ENCODE measurements around the gene DHX32.
"Not testable (repeated sequence)": the region's sequence is repeated elsewhere in the genome, so short reads cannot be mapped to it uniquely, and the experiment has no call there.

DHX32 gene, protein sequence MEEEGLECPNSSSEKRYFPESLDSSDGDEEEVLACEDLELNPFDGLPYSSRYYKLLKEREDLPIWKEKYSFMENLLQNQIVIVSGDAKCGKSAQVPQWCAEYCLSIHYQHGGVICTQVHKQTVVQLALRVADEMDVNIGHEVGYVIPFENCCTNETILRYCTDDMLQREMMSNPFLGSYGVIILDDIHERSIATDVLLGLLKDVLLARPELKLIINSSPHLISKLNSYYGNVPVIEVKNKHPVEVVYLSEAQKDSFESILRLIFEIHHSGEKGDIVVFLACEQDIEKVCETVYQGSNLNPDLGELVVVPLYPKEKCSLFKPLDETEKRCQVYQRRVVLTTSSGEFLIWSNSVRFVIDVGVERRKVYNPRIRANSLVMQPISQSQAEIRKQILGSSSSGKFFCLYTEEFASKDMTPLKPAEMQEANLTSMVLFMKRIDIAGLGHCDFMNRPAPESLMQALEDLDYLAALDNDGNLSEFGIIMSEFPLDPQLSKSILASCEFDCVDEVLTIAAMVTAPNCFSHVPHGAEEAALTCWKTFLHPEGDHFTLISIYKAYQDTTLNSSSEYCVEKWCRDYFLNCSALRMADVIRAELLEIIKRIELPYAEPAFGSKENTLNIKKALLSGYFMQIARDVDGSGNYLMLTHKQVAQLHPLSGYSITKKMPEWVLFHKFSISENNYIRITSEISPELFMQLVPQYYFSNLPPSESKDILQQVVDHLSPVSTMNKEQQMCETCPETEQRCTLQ

GRCh38 chr10:125881192-125881591, at the start of gene DHX32:
Gene DHX32, minus strand, starts transcription at chr10:125881292. Its CDS starts 468 bp downstream, at chr10:125880824.
- no peak for DNase-seq

DNA sequence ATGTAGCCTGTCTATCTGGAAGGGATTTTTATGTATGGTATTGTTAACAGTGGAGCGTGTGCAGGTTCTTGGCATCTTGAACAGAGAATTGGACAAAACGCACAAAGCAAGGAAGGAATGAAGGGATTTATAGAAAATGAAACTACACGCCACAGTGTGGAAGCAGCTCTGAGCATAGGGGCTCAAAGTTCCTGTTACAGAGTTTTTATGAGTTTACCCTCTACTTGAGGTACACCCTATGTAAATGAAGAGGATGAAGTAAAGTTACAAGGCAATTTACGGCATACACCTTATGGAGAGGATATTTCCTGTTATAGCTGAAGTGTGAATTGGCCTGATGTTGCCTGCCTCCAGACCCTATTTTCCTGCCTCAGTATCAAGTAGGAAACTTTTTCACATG, 48.5 kb upstream of the DHX32 start:
- no peak for DNase-seq

DNA sequence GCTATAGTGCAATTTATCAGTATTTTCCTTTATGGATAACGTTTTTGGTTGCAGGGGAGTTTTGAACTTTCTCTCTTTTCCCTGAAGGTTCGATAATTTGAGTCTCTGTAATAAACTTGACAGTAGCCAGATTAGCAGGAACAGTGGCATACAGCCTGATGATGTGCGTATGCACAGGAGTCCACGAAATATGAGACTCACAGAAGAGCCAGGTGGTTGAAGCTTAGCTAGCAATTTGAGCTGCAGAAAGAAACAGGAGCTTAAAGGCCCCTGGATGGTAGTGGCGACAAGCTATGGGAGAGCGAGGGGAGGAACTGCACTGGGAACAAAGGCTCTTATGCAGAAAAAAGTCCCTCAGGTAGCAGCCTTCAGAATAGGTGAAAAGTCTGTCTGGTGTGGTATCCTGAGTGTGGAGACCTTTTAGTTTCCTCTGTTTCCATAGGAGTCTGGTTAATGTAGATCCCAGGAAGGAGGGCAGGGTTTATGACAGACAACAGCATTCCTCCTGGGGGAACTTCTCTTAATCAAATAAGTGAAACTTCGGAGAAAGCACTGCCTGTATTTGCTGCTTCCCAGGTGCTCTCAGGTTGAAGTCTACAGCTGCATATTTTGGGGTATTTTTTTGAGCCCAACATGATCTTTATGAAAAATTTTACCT, 48.0 kb upstream of the DHX32 start:
- peak; percentile 1 for DNase-seq

GRCh38 chr10:125927265-125927664, 46.2 kb upstream of the DHX32 start:
- DNase-seq: not testable (repeated sequence)

- DNase-seq: no peak
Observed at GRCh38 chr10:125926247-125926646, 45.2 kb upstream of the DHX32 start.

DNA sequence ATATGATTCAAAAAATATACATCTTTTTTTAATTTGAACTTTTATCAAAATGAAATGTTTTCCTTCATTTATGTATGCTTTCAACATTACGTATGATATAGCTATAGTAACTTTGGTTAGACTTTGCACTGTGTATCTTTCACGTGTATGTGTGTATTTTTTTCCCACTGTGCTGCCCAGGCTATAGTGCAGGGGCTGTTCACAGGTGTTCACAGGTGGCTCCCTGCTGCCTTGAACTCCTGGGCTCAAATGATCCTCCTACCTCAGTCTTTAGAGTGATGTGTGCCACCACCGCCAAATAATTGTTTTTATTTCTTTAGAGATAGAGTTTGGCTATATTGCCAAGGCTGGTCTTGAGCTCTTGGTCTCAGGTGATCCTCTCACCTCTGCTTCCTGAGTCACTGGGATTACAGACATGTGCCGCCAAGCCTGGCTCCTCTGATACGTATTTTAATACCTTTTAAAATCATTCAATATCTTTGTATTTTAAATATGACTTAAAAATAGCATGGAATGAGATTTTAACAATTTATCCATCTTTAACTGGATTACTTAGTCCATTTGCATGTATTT, 44.3 kb upstream of the DHX32 start:
- no peak for DNase-seq

DNA sequence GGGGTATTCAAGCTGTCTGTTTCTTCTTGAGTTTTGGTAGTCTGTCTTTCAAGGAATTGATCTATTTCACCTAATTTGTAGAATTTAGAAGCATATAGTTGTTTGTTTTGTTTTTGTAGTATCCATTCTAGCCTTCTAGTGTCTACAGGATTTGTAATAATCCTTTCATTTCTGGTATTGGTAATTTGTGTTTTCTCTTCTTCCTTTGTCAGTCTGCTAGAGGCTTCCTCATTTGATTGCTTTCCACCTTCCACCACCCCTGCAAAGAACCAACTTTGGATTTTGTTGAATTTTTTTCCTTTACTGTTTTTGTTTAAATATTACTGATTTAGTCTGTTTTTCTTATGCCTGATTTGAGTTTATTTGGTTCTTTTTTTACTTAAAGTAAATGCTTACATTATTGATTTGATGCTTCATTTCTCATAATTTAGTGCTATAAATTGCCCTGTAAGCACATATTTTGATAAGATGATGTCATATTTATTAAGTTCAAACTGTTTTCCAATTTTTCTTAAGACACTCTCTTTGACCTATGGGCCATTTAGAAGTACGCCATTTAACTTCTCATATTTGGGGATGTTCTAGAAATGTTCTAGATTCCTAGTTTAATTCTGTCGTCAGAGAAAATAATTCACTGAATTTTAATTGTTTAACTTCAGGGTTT, 40.7 kb upstream of the DHX32 start:
- not testable (repeated sequence) for DNase-seq

- not testable (repeated sequence) for DNase-seq
Observed at GRCh38 chr10:125917704-125918361, 36.7 kb upstream of the DHX32 start.

DNA sequence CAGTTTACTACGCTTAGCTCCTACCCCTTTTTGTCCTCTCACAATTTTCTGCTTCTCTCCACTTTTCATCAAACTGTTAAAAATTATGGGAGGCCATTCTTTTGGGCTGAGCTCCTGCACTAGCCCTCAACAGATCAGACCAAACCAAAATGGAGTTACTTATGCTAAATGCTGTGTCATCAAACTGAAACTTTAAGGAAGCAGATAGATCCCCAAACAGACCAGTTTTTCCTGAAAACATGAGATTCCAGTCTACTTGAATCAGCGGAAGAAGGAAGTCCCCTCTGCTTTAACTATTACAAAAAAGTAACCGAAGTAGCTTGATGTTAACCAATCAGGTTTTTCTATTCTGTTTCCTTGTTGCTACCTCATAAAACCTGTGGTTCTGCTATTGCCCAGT, 35.9 kb upstream of the DHX32 start:
- DNase-seq: no peak

DNA sequence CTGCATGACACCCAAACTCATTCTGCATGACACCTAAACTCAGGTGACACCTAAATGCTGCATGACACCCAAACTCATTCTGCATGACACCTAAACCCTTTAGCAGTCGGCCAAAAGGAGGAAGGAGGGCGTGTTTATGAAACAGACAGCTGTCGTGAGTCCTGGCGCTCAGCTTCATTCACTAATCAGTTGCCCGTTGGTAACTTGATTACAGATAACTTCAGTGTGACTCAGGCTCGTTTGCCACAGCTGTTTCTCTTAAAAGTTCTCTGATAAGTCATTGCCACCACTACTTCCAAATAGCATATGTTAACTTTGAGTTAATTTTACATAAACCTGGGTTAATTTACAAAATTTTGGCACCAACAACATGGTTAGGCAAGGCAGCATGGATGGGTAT, 32.2 kb upstream of the DHX32 start:
- not testable (repeated sequence) for DNase-seq

DNA sequence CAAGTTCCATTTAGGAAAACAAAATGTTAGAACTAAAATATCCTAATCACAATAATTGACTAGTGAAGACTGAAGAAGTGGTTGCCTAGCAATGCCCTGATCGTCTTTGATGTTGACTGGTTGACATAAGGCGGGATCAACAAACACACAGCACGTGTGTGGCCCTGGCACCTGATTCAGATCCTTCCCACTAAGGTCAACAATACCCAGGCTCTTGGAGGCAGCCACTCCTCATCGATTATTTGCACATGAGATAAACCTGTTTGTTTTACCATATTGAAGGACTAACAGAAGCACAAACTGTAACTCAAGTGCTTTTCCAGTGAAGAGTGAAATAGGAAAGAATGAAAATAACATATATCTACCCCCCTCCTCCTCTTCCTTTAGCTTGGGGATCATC, 30.9 kb upstream of the DHX32 start:
- DNase-seq: no peak

DNA sequence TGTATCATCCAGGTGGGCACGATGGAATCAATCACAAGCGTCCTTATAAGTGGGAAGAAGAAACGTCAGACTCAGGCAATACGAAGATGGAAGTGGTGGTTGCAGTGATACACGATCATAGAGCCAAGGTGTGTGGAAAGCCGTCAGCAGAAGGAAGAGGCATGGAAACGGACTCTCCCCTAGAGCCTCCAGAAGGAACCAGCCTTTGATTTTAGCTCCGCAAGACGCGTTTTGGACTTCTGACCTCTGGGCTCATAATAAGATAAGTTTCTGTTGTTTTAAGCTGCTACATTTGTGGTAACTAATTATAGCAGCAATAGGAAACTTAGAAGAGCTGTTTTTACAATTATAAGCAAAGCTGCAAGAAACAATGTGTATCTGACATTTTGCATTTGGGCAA, 30.1 kb upstream of the DHX32 start:
- no peak for DNase-seq

DNA sequence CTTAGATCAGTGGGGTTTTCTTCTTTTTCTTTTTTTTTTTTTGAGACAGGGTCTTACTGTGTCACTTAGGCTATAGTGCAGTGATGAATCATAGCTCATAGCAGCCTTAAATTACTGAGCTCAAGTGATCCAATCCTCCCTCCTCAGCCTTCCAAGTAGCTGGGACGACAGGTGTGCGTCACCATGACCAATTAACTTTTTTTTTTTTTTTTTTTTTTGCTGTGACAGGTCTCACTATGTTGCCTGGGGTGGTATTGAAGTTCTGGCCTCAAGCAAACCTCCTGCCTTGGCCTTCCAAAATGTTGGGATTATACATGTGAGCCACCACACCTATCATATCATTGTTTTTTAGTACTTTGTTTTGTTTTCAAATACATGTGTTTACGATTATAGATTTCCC, 28.4 kb upstream of the DHX32 start:
- not testable (repeated sequence) for DNase-seq

DNA sequence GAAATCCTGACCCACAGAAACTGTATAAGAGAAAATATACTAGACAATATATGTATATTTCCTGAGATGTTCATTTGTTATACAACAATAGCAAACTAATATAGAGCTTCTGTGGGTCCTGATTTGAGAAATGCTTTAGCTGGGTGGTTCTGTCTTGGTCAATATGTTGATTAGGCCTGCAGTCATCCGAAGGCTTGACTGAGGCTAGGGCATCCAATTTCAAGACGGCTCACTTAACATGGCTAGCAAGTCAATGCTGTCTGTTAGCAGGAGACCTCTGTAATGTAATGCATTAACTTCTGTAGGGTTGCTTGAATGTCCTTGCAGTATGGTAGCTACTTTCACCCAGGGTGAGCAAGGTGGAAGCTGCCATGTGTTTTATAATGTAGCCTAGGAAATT, 27.7 kb upstream of the DHX32 start:
- not testable (repeated sequence) for DNase-seq

DNA sequence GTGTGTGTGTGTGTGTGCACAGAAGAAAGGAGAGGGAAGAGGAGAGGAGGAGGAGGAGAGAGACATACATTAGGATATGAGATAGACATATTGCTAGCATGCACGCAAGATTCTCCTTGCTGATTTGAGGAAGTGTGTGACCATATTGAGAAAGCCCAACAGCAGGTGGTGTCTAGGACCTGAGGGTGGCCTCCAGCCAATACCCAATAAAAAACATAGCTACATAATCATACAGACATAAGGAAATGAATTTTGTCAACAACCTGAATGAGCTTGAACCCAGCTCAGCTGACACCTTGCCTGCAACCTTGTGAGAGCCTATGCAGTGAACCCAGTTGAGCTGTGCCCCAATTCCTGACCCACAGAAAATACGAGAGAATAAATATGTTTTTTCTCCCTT, 26.5 kb upstream of the DHX32 start:
- DNase-seq: not testable (repeated sequence)

- DNase-seq: not testable (repeated sequence)
Observed at GRCh38 chr10:125905069-125905994, 24.2 kb upstream of the DHX32 start.

- not testable (repeated sequence) for DNase-seq
Observed at GRCh38 chr10:125903135-125903640, 22.1 kb upstream of the DHX32 start.

DNA sequence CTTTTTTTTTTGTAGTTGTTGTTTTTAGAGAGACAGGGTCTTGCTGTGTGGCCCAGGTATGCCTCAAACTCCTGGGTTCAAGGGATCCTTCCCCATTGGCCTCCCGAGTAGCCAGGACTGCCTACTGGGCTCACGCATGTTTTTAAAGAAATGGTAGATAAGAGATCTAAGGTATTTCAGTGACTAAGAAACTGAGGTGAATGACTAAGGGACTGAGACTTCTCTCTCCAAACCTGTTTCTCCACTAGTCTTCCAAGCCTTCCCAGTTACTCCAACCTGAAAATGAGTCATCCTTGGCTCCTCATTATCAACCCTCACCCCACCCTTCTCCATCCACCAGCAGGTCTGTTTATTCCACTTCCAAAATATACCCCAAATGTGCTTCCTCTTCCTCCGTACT, 19.9 kb upstream of the DHX32 start:
- DNase-seq: not testable (repeated sequence)

DNA sequence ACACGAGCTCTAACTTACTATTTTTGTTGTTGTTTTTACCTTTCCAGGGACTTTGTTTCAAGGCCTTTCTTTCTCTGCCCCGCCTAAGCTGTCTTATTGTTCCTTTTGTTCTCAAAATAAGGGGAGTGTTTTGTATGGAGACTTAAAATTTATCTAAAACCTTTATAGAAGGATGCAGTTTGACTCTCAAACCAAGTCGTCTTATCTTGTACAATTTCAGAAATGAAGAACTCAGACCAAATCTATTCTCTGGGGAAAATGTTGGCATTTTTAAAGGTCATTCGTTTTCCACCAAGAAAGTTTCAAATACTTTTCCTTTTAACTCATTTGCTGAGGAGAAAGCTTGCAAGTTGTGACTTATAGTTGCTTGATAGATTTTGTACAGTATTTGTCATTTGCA, 16.2 kb upstream of the DHX32 start:
- DNase-seq: not testable (repeated sequence)

- not testable (repeated sequence) for DNase-seq
Observed at GRCh38 chr10:125896088-125896934, 15.2 kb upstream of the DHX32 start, which contains the start of gene FANK1. Gene FANK1, plus strand, starts transcription at chr10:125896564. Its CDS starts 79 bp downstream, at chr10:125896643.
